GM12878 (cell line): ENCODE results near the gene ASIC2.

Experiments
- BACH1 ChIP-seq: fragments of 450-650 bp; IDR thresholded peaks from 2 replicates; pipeline ENCODE4 v1.6.1; 2017; ENCODE audit warnings: mild to moderate bottlenecking, borderline replicate concordance
- CTCF ChIP-seq, 3 experiments: IDR thresholded peaks in 2 of 3; conservative IDR thresholded peaks in 1 of 3; 2 replicates each; pipeline ENCODE4 v1.5.1; 2011; ENCODE audit warnings: low read depth in 3 of 3, low read length in 3 of 3, mild to moderate bottlenecking in 3 of 3, control low read depth in 2 of 3, moderate library complexity in 2 of 3, inconsistent platforms in 1 of 3, mixed read lengths in 1 of 3; ENCODE audit not compliant: control insufficient read depth in 2 of 3, insufficient read depth in 1 of 3; ENCODE audit errors: extremely low read depth in 1 of 3
- IRF3 ChIP-seq: fragments of 450-650 bp; IDR thresholded peaks from 2 replicates; pipeline ENCODE4 v1.6.1; 2014; ENCODE audit warnings: mild to moderate bottlenecking
- RAD51 ChIP-seq: fragments of 450-650 bp; IDR thresholded peaks from 2 replicates; pipeline ENCODE4 v1.6.1; 2016; ENCODE audit warnings: moderate library complexity, mild to moderate bottlenecking, inconsistent platforms
- SMC3 ChIP-seq: IDR thresholded peaks from 2 replicates; pipeline ENCODE4 v1.6.1; 2011; ENCODE audit warnings: low read length, improper control_type of control experiment, borderline replicate concordance
- TAF1 ChIP-seq: IDR thresholded peaks from 2 replicates; pipeline ENCODE4 v1.6.1; 2011; ENCODE audit warnings: mild to moderate bottlenecking, low read depth, low read length, borderline replicate concordance
- TCF12 ChIP-seq: IDR thresholded peaks from 2 replicates; pipeline ENCODE4 v1.6.1; 2011; ENCODE audit warnings: low read depth, mild to moderate bottlenecking, low read length
- ZNF217 ChIP-seq: fragments of 450-650 bp; IDR thresholded peaks from 2 replicates; pipeline ENCODE4 v1.6.1; 2017; ENCODE audit warnings: antibody characterized with exemption, mild to moderate bottlenecking

- TF ChIP-seq BACH1 (no peak), ZNF217 (no peak), IRF3 (no peak), TCF12 (no peak), RAD51 (no peak), CTCF (IDR thresholded peaks at IDR 0.05 in 2 of 3, conservative IDR thresholded peaks at IDR 0.05 in 1 of 3; ENCODE audit: control insufficient read depth in 2 of 3, extremely low read depth in 1 of 3, insufficient read depth in 1 of 3, low read depth in 3 of 3, low read length in 3 of 3) (peak; percentile 78 to 91 (median 84)), SMC3 (peak; percentile 52; the same call in 1 of the 2 replicates), TAF1 (no peak)
These were observed 294.8 kb downstream of the ASIC2 start for GRCh38 chr17:32998111-32998886.
